HG03439 (cell line): Measurements from ENCODE around the gene GABRR2.
"Not testable (repeated sequence)": the region's sequence is repeated elsewhere in the genome, so short reads cannot be mapped to it uniquely, and the experiment has no call there.

Source experiments
- ATAC-seq: cut with Tn5 transposase; IDR thresholded peaks from one replicate; pipeline ENCODE4 v1.9.1; 2021; ENCODE audit warnings: mild to moderate bottlenecking, moderate library complexity; ENCODE audit not compliant: unreplicated experiment

Gene GABRR2

GRCh38 chr6:89295116-89295515, 20.0 kb downstream of the GABRR2 start:
- ATAC-seq: not testable (repeated sequence)

- no peak for ATAC-seq
Measured at GRCh38 chr6:89291256-89291819, 23.8 kb downstream of the GABRR2 start.

- no peak for ATAC-seq
Measured at GRCh38 chr6:89290401-89291155, 24.5 kb downstream of the GABRR2 start.

GRCh38 chr6:89289710-89290109, 25.4 kb downstream of the GABRR2 start:
- ATAC-seq: no peak

GRCh38 chr6:89287351-89288028, 27.6 kb downstream of the GABRR2 start:
- ATAC-seq: no peak

GRCh38 chr6:89286516-89286915, 28.6 kb downstream of the GABRR2 start:
- ATAC-seq: no peak

GRCh38 chr6:89284963-89285735, 29.9 kb downstream of the GABRR2 start:
- no peak for ATAC-seq

- no peak for ATAC-seq
Measured at GRCh38 chr6:89284081-89284480, 31.0 kb downstream of the GABRR2 start.

GRCh38 chr6:89282749-89283148, 32.4 kb downstream of the GABRR2 start:
- no peak for ATAC-seq

- ATAC-seq: peak; percentile 89
Measured at GRCh38 chr6:89281779-89282246, 33.3 kb downstream of the GABRR2 start.

GRCh38 chr6:89278956-89279355, 36.1 kb downstream of the GABRR2 start:
- ATAC-seq: no peak

- no peak for ATAC-seq
Measured at GRCh38 chr6:89275900-89276299, 39.2 kb downstream of the GABRR2 start.

- no peak for ATAC-seq
Measured at GRCh38 chr6:89273816-89274215, 41.3 kb downstream of the GABRR2 start.

GRCh38 chr6:89272596-89272995, 42.5 kb downstream of the GABRR2 start:
- no peak for ATAC-seq

- ATAC-seq: no peak
Measured at GRCh38 chr6:89270951-89271721, 44.0 kb downstream of the GABRR2 start.

- no peak for ATAC-seq
Measured at GRCh38 chr6:89269981-89270380, 45.1 kb downstream of the GABRR2 start.

- ATAC-seq: no peak
Measured at GRCh38 chr6:89269252-89269651, 45.8 kb downstream of the GABRR2 start.

- ATAC-seq: no peak
Measured at GRCh38 chr6:89268776-89269175, 46.3 kb downstream of the GABRR2 start.

GRCh38 chr6:89267918-89268317, 47.2 kb downstream of the GABRR2 start:
- no peak for ATAC-seq

GRCh38 chr6:89264296-89264695, 50.8 kb downstream of the GABRR2 start:
- no peak for ATAC-seq
